ENCODE measurements around the gene DYNLT5. TPM values are rescaled to one million over a fixed set of nuclear protein-coding genes. Genes with fewer than 3 reads are reported as not detected.
"Not testable (repeated sequence)": the region's sequence is repeated elsewhere in the genome, so short reads cannot be mapped to it uniquely, and the experiment has no call there.

DYNLT5 gene
- 9.0 TPM for total RNA-seq

GRCh38 chr1:66752000-66752592 lies at the start of gene DYNLT5:
Gene DYNLT5 (plus strand): TSS chr1:66752459. CDS start chr1:66754659, 2,200 bp downstream.
- intact Hi-C loops (cut with DNase I), result no loop called here
- peak; percentile 91 for ATAC-seq

GRCh38 chr1:66704177-66704875 lies 47.9 kb upstream of the DYNLT5 start:
- no peak for DNase-seq (ENCODE audit: low spot score)
- intact Hi-C loops (cut with DNase I), result no loop called here
- no peak for ATAC-seq

More at GRCh38 chr1:66752000-66752592, at the start of gene DYNLT5:
- peak; percentile 67 for DNase-seq (ENCODE audit: low spot score)

- intact Hi-C loops (cut with DNase I), result no loop called here
- peak; percentile 68 for ATAC-seq
- no peak for DNase-seq (ENCODE audit: low spot score)
Measured at GRCh38 chr1:66705110-66705509, 47.1 kb upstream of the DYNLT5 start.

- intact Hi-C loops (cut with DNase I), result no loop called here
- ATAC-seq (no peak), DNase-seq (ENCODE audit: low spot score) (no peak)
Measured at GRCh38 chr1:66711420-66711819, 40.8 kb upstream of the DYNLT5 start.

- intact Hi-C loops (cut with DNase I), result no loop called here
- DNase-seq (ENCODE audit: low spot score) (no peak), ATAC-seq (no peak)
Measured at GRCh38 chr1:66712839-66713238, 39.4 kb upstream of the DYNLT5 start.

- DNase-seq (ENCODE audit: low spot score), result no peak
- no peak for ATAC-seq
- intact Hi-C loops (cut with DNase I), result no loop called here
Measured at GRCh38 chr1:66723985-66724384, 28.3 kb upstream of the DYNLT5 start.

GRCh38 chr1:66725885-66726665 lies 26.2 kb upstream of the DYNLT5 start:
- DNase-seq (ENCODE audit: low spot score) (no peak), ATAC-seq (peak; percentile 78)
- intact Hi-C loops (cut with DNase I), result no loop called here

GRCh38 chr1:66728021-66728420 lies 24.2 kb upstream of the DYNLT5 start:
- DNase-seq (ENCODE audit: low spot score) (no peak), ATAC-seq (no peak)
- intact Hi-C loops (cut with DNase I), result no loop called here

- DNase-seq (ENCODE audit: low spot score); intact Hi-C loops (cut with DNase I); ATAC-seq: not testable (repeated sequence)
Measured at GRCh38 chr1:66728716-66729115, 23.5 kb upstream of the DYNLT5 start.

- ATAC-seq (no peak), DNase-seq (ENCODE audit: low spot score) (no peak)
- intact Hi-C loops (cut with DNase I), result no loop called here
Measured at GRCh38 chr1:66729119-66729518, 23.1 kb upstream of the DYNLT5 start.

GRCh38 chr1:66729523-66729922 lies 22.7 kb upstream of the DYNLT5 start:
- no peak for ATAC-seq
- DNase-seq (ENCODE audit: low spot score), result no peak
- intact Hi-C loops (cut with DNase I), result no loop called here

GRCh38 chr1:66730462-66730861 lies 21.8 kb upstream of the DYNLT5 start:
- ATAC-seq (no peak), DNase-seq (ENCODE audit: low spot score) (no peak)
- intact Hi-C loops (cut with DNase I), result no loop called here

GRCh38 chr1:66731170-66731865 lies 20.9 kb upstream of the DYNLT5 start:
- DNase-seq (ENCODE audit: low spot score) (no peak), ATAC-seq (no peak)
- intact Hi-C loops (cut with DNase I), result no loop called here

- intact Hi-C loops (cut with DNase I), result no loop called here
Measured at GRCh38 chr1:66732407-66733166, 19.7 kb upstream of the DYNLT5 start.

GRCh38 chr1:66733348-66734017 lies 18.8 kb upstream of the DYNLT5 start:
- intact Hi-C loops (cut with DNase I), result no loop called here
- DNase-seq (ENCODE audit: low spot score) (no peak), ATAC-seq (no peak)

More at GRCh38 chr1:66732407-66733166, 19.7 kb upstream of the DYNLT5 start:
- DNase-seq (ENCODE audit: low spot score) (no peak), ATAC-seq (peak; percentile 64)

GRCh38 chr1:66734531-66734930 lies 17.7 kb upstream of the DYNLT5 start:
- DNase-seq (ENCODE audit: low spot score); ATAC-seq; intact Hi-C loops (cut with DNase I): not testable (repeated sequence)

GRCh38 chr1:66737836-66738235 lies 14.4 kb upstream of the DYNLT5 start:
- no peak for ATAC-seq
- DNase-seq (ENCODE audit: low spot score), result no peak
- intact Hi-C loops (cut with DNase I), result no loop called here
